Cardiac muscle cell (in vitro differentiated cells and primary cell): ENCODE data around the gene FAM227A. TPM values are rescaled to one million over a fixed set of nuclear protein-coding genes. Genes with fewer than 3 reads are reported as not detected.
"Not testable (repeated sequence)": the region's sequence is repeated elsewhere in the genome, so short reads cannot be mapped to it uniquely, and the experiment has no call there.

Source experiments
- DNase-seq, 2 donors: peaks; one replicate each; pipeline versions ENCODE4 v3.0.0 to v3.0.0-alpha.2; 2010 to 2017; ENCODE audit warnings: low read depth in 1 of 2, low spot score in 1 of 2
- H3K27ac ChIP-seq: fragments of 200-600 bp; sonication (generic); 2 replicates; pipeline ENCODE4 v1.5.1; 2016
- H3K27me3 ChIP-seq: fragments of 200-600 bp; sonication (generic); 2 replicates; pipeline ENCODE4 v1.6.0; 2016; ENCODE audit warnings: control low read depth
- H3K36me3 ChIP-seq: fragments of 200-600 bp; sonication (generic); 2 replicates; pipeline ENCODE4 v1.5.1; 2016; ENCODE audit warnings: control low read depth
- H3K4me1 ChIP-seq: fragments of 200-600 bp; sonication (generic); 2 replicates; pipeline ENCODE4 v1.8.1; 2017; ENCODE audit warnings: low read depth, mild to moderate bottlenecking, mixed run types
- H3K4me3 ChIP-seq: fragments of 200-600 bp; sonication (generic); 2 replicates; pipeline ENCODE4 v1.5.1; 2016; ENCODE audit warnings: mild to moderate bottlenecking
- H3K9me3 ChIP-seq: fragments of 200-600 bp; sonication (generic); 2 replicates; pipeline ENCODE4 v1.5.1; 2017; ENCODE audit warnings: low read depth, mild to moderate bottlenecking, control low read depth
- polyA plus RNA-seq: library from polyadenylated mRNA; unstranded; fragments of >200 nt; fragmentation: Nextera tagmentation; extraction: Ambion mirVana; gene quantifications from 2 replicates; pipeline ENCODE4 v1.2.1, GENCODE V29; 2016
- total RNA-seq: library from RNA; depleted of rRNA; stranded (reverse); fragments of >200 nt; gene quantifications from 2 replicates; pipeline ENCODE4 v1.2.3, GENCODE V29; 2016
- TF ChIP-seq, protein P1 (sequence below): IDR thresholded peaks from 2 replicates; pipeline ENCODE4 v1.5.1; 2012; ENCODE audit warnings: low read depth, mild to moderate bottlenecking, low read length

FAM227A gene
- total and polyA plus RNA-seq, 2 experiments from 2014 or later: 4.5 to 7.4 TPM

DNA sequence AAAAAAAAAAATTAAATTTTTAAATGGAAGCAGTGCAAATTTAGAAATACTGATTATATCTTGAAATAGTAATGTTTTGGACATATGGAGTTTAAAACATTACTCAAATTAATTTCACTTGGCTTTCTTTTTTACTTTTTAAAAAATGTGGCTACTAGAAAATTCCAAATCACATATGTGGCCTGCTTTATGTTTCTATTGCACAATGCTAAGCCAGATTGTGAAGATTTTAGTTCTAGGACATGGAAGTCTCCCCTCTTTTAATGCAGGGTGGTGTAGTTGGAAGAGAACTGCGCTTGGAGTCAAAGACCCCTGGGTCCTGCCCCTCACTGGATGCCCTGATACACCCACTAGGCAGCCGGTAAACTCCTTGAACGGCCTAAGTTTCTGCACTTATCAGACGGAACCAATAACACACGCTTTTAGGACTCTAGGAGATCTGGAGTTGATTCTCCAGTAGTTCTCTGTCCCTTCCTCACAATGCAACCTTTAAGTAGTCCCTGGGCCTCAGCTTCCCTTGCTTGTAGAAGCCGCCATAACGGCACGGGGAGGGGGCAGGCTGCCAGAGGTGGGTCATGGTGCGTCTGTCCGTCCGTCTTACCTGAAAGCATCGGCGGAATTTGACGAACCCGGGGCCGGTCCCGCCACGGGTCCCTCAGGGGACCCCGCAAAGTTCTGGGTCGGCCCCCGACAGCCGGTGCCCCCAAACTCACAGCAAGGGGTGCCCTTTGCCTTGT is 505 bp downstream of the FAM227A start:
- TF ChIP-seq, protein P1, sequence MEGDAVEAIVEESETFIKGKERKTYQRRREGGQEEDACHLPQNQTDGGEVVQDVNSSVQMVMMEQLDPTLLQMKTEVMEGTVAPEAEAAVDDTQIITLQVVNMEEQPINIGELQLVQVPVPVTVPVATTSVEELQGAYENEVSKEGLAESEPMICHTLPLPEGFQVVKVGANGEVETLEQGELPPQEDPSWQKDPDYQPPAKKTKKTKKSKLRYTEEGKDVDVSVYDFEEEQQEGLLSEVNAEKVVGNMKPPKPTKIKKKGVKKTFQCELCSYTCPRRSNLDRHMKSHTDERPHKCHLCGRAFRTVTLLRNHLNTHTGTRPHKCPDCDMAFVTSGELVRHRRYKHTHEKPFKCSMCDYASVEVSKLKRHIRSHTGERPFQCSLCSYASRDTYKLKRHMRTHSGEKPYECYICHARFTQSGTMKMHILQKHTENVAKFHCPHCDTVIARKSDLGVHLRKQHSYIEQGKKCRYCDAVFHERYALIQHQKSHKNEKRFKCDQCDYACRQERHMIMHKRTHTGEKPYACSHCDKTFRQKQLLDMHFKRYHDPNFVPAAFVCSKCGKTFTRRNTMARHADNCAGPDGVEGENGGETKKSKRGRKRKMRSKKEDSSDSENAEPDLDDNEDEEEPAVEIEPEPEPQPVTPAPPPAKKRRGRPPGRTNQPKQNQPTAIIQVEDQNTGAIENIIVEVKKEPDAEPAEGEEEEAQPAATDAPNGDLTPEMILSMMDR: no peak
- DNase-seq: peak in 1 of 2 donors; percentile 26
- no peaks in the 10 kb centered on the region for H3K36me3 ChIP-seq
- H3K9me3 ChIP-seq: no peaks in the 10 kb centered on the region
- peaks cover 10% of the 10 kb centered on the region for H3K4me1 ChIP-seq
- no peaks in the 10 kb centered on the region for H3K27me3 ChIP-seq
- peak overlapping the region; percentile 85 for H3K4me3 ChIP-seq
- H3K27ac ChIP-seq: peak overlapping the region; percentile 98

DNA sequence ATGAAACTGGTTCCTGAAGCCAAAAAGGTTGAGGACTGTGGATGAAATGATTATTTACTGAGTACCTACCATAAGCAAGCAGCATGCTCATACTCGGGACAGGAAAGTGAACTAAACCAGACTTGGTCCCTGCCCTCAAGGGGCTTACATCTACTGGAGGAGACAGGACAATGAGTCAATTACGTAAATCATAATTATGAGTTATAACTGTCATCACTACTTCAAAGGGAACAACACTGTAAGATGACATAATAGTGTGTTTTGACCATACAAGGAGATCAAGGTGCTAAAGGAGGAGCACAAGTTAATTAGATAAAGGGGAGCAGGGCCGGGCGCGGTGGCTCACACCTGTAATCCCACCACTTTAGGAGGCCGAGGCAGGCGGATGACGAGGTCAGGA is 2.5 kb downstream of the FAM227A start:
- no peak for DNase-seq
- Histone ChIP-seq H3K27me3 (no peaks in the 10 kb centered on the region), H3K4me3 (no peak overlapping the region), H3K27ac (no peak overlapping the region), H3K4me1 (peaks cover 10% of the 10 kb centered on the region), H3K36me3 (no peaks in the 10 kb centered on the region), H3K9me3 (no peaks in the 10 kb centered on the region)
- TF ChIP-seq, protein P1: no peak

GRCh38 chr22:38652859-38653258 is 3.3 kb downstream of the FAM227A start:
- peaks cover 10% of the 10 kb centered on the region for H3K4me1 ChIP-seq

DNA sequence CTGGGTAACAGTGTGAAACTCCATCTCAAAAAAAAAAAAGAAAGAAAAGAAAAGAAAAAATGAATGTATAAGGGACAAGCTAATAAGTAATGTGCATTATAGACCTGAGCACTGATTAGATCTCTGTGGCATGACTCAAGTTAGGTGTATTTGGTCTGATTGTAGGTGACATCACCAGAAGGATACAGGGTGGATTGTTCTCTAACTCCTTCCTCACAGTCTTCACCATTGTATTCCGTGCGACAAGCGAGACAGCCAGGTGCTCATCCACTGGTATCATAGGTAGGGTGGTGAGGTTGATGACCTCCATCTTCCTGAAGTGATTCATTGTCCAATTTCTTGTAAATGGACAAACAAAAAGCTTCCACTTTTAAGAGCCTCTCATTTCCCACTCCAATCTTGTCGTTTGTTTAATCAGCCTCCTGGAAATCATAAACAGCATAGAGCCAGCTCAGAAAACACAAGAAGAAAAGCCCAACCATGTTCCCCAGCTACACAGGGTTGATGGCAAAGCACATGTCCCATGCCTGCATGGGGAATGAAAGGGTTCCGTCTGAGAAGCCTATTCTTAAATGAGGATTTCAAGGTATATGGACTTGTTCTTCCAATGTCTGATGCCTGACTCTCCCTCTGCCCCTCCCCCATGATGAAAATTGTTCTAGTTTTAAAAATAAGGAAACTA is 6.2 kb downstream of the FAM227A start:
- no peak overlapping the region for H3K4me3 ChIP-seq
- H3K9me3 ChIP-seq: no peaks in the 10 kb centered on the region
- no peaks in the 10 kb centered on the region for H3K36me3 ChIP-seq
- H3K27ac ChIP-seq: no peak overlapping the region
- TF ChIP-seq, protein P1: no peak
- no peaks in the 10 kb centered on the region for H3K27me3 ChIP-seq
- no peaks in the 10 kb centered on the region for H3K4me1 ChIP-seq
- no peak for DNase-seq

More at GRCh38 chr22:38652859-38653258, 3.3 kb downstream of the FAM227A start:
- Histone ChIP-seq H3K36me3 (no peaks in the 10 kb centered on the region), H3K27me3 (no peaks in the 10 kb centered on the region), H3K4me3 (no peak overlapping the region), H3K27ac (no peak overlapping the region), H3K9me3 (no peaks in the 10 kb centered on the region)
- no peak for DNase-seq
- TF ChIP-seq, protein P1: no peak

- no peak for DNase-seq
- TF ChIP-seq, protein P1: no peak
- Histone ChIP-seq H3K27ac (no peak overlapping the region), H3K4me3 (no peak overlapping the region), H3K27me3 (no peaks in the 10 kb centered on the region), H3K4me1 (no peaks in the 10 kb centered on the region), H3K36me3 (no peaks in the 10 kb centered on the region), H3K9me3 (no peaks in the 10 kb centered on the region)
Observed at GRCh38 chr22:38645430-38645829, 10.8 kb downstream of the FAM227A start.

DNA sequence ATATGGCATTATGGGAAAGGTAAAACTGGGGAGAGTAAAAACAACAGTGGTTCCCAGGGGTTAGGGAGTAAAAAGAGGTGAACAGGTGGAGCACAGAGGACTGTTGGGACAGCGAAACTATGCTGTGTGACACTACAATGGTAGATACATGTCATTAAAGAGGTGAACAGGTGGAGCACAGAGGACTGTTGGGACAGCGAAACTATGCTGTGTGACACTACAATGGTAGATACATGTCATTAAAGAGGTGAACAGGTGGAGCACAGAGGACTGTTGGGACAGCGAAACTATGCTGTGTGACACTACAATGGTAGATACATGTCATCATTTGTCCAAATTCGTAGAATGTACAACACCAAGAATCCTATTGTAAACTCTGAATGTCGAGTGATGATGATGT is 11.9 kb downstream of the FAM227A start:
- not testable (repeated sequence) for DNase-seq, H3K9me3 ChIP-seq, H3K27ac ChIP-seq, H3K4me1 ChIP-seq, H3K4me3 ChIP-seq, H3K27me3 ChIP-seq, H3K36me3 ChIP-seq
